Psoas muscle (tissue), 8 donors: ENCODE measurements around the gene SPG11. TPM values are rescaled to one million over a fixed set of nuclear protein-coding genes. Genes with fewer than 3 reads are reported as not detected.

ENCODE experiments used
- ATAC-seq, 4 donors: fragments of 200-7000 bp; cut with Tn5 transposase; one replicate each; pipeline ENCODE4 v1.9.1; 2020; ENCODE audit warnings: moderate library complexity in 3 of 4, mild to moderate bottlenecking in 2 of 4
- DNase-seq, 2 donors: peaks; one replicate each; pipeline ENCODE4 v3.0.0-alpha.2; 2020
- H3K27ac ChIP-seq: fragments of 200-600 bp; one replicate; pipeline ENCODE4 v1.8.0; 2022
- H3K27me3 ChIP-seq, 3 donors: fragments of 200-600 bp in 1 of 3; one replicate each; pipeline versions ENCODE4 v1.6.1 to v1.8.0; 2013 to 2022; ENCODE audit warnings: low read length in 2 of 3, mild to moderate bottlenecking in 2 of 3, moderate library complexity in 1 of 3; ENCODE audit not compliant: insufficient read depth in 3 of 3
- H3K36me3 ChIP-seq, 2 donors: fragments of 200-600 bp in 1 of 2; one replicate each; pipeline versions ENCODE4 v1.6.1 to v1.8.0; 2013 to 2022; ENCODE audit warnings: low read depth in 1 of 2, mild to moderate bottlenecking in 1 of 2, moderate library complexity in 1 of 2; ENCODE audit not compliant: insufficient read depth in 1 of 2
- H3K4me1 ChIP-seq: fragments of 200-600 bp; one replicate; pipeline ENCODE4 v1.8.0; 2022
- H3K4me3 ChIP-seq: fragments of 200-600 bp; one replicate; pipeline ENCODE4 v1.8.0; 2022; ENCODE audit warnings: mild to moderate bottlenecking
- H3K9me3 ChIP-seq: fragments of 200-600 bp; one replicate; pipeline ENCODE4 v1.8.0; 2022
- CTCF ChIP-seq: fragments of 200-600 bp; IDR thresholded peaks from one replicate; pipeline ENCODE4 v1.8.0; 2022; ENCODE audit warnings: antibody characterized with exemption
- WGBS, 3 donors: extraction: QIAGEN DNeasy Blood & Tissue Kit; methylation state at CpG; one replicate each; pipeline versions ENCODE4 v1.1.6 to v1.1.7; 2013; 5-methylcytosine and 5-hydroxymethylcytosine counted together
- intact Hi-C, 2 donors: fragments of 100-400 bp; cut with DNase I; formaldehyde crosslinking; loops; one replicate each; pipeline versions ENCODE4 v1.11.0 to v1.14.2; 2022
- polyA plus RNA-seq, 3 donors: library from polyadenylated mRNA; stranded (reverse); fragments of 200-250 nt; gene quantifications; one replicate each; pipeline ENCODE4 v1.2.3, GENCODE V29; 2013
- total RNA-seq, 4 donors: library from RNA; stranded (reverse); fragmentation: NEBNext Ultra II Directional in 2 of 4; extraction: Animal tissue kit (Norgen Biotek cat#: 25700) in 2 of 4; gene quantifications; one replicate each; pipeline versions ENCODE4 v1.2.1 to v1.2.4, GENCODE V29; 2021 to 2023
- donor health status: healthy with polysubstance abuse.
- donor health status: DM: no; HTN: no; CAD: no; lungs with moderate emphysema.
- donor health status: Bipolar disorder and iron deficiency.
- donor health status: healthy.
- donor health status: DM: yes; HTN: yes; CAD: no.
- donor health status: DM: no; HTN: no; CAD: no.
- donor health status: DM: no; HTN: no; CAD: no.
- donor health status: DM: yes; HTN: yes; CAD: no.

SPG11 gene
- total and polyA plus RNA-seq, 7 donors = 10.3 to 38.1 (median 26.3) TPM

DNA sequence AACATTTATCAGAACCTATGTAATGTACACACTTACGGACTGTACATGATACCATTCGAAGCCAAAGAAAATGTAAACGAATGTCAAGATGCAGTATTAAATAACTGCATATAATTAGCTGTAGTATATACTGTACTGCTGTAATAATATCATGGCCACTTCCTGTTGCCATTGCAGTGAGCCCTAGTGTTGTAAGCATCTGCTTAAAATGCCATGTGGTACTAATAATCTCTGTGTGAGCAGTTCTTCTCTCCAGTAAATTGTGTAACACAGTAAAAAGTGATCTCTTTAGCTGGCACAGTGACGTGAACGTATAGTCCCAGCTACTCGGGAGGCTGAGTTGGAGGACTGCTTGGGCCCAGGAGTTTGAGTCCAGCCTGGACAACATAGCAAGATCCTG is 8.6 kb downstream of the SPG11 start:
- H3K27ac ChIP-seq = no peak overlapping the region
- intact Hi-C loops = no loop called here
- no peaks in the 10 kb centered on the region for H3K27me3 ChIP-seq
- 92 to 96% (median 94%) methylated on average over 6 of the region's 6 CpGs for WGBS, 3 donors
- H3K9me3 ChIP-seq = no peaks in the 10 kb centered on the region
- ATAC-seq = no peak
- peaks cover 9 to 91% of the 10 kb centered on the region in 2 donors for H3K36me3 ChIP-seq
- peaks cover 14% of the 10 kb centered on the region for H3K4me1 ChIP-seq
- H3K4me3 ChIP-seq = no peak overlapping the region
- no peak for DNase-seq
- TF ChIP-seq CTCF = no peak

DNA sequence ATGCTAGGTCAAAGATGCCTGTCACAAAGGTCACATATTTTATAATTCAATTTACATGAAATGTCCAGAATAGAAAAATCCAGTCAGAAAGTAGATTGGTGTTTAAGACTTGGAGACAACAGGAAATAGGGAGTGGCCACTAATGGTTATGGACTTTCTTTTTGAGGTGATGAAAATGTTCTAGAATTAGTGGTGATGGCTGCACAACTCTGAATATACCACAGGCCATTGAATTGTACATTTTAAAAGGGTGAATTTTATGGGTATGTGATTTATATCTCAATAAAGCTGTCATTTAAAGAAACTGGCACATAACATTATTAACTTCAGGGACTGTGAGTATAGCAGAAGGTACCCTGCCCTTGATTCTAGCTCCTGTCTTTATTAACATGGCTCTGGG is 15.8 kb downstream of the SPG11 start:
- no peaks in the 10 kb centered on the region for H3K27me3 ChIP-seq
- no peak for TF ChIP-seq CTCF
- no peak overlapping the region for H3K4me3 ChIP-seq
- no peak overlapping the region for H3K27ac ChIP-seq
- intact Hi-C loops = no loop called here
- H3K4me1 ChIP-seq = no peaks in the 10 kb centered on the region
- peaks cover 14 to 94% of the 10 kb centered on the region in 2 donors for H3K36me3 ChIP-seq
- ATAC-seq (no peak), DNase-seq (no peak)
- peaks cover 7% of the 10 kb centered on the region for H3K9me3 ChIP-seq

DNA sequence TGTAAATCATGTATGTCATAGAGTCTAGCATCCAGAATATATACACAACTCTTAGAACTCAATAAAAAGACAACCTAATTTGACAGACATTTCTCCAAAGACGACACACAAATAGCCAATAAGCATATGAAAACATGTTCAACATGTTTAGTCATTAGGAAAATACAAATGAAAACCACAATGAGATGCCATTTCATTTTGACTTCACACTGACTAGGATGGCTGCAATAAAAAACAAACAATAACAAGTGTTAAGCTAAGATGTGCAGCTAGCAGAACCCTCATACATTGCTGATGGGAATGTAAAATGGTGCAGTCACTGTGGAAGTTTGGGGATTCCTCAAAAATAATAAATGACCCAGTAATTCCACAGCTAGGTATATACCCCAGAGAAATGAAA is 16.4 kb downstream of the SPG11 start:
- TF ChIP-seq CTCF = no peak
- H3K36me3 ChIP-seq = peaks cover 14 to 92% of the 10 kb centered on the region in 2 donors
- intact Hi-C loops = no loop called here
- no peak for ATAC-seq
- H3K27me3 ChIP-seq = no peaks in the 10 kb centered on the region
- H3K4me1 ChIP-seq = no peaks in the 10 kb centered on the region
- 94 to 100% (median 100%) methylated on average over 1 of the region's 1 CpG for WGBS, 3 donors
- H3K27ac ChIP-seq = no peak overlapping the region
- H3K9me3 ChIP-seq = peaks cover 7% of the 10 kb centered on the region
- H3K4me3 ChIP-seq = no peak overlapping the region
- DNase-seq = no peak

DNA sequence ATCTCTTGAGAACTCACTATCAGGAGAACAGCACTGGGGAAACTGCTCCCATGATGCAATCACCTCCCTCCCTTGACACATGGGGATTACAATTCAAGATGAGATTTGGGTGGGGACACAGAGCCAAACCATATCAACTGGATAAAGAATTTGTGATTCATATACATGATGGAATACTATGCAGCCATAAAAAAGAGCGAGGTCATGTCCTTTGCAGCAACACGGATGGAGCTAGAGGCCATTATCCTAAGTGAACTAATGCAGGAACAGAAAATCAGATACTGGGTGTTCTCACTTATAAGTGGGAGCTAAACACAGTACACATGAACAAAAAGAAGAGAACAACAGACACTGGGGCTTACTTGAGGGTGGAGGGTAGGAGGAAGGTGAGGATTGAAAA is 17.0 kb downstream of the SPG11 start:
- WGBS, 3 donors = 96 to 99% (median 97%) methylated on average over 2 of the region's 2 CpGs
- Histone ChIP-seq H3K9me3 (peaks cover 7% of the 10 kb centered on the region), H3K27me3 (no peaks in the 10 kb centered on the region), H3K4me3 (no peak overlapping the region), H3K4me1 (no peaks in the 10 kb centered on the region), H3K36me3 (peaks cover 14 to 86% of the 10 kb centered on the region in 2 donors), H3K27ac (no peak overlapping the region)
- ATAC-seq (no peak), DNase-seq (no peak)
- intact Hi-C loops = no loop called here
- TF ChIP-seq CTCF = no peak

DNA sequence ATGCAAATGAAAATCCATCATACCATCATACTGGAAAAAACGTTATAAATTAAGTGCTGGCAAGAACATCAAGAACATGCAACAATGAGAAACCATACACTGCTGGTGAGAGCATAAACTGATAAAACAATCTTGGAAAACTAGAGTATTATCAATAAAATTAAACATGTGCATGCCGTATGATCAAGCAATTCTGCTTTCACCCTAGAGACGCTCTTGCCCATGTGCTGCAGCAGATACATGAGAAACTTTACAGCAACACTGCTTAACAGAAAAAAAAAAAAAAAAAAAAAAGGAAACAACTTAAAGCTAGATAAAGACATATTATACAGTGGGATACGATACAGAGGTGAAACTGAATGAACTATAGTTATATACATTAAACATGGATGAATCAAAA is 21.8 kb downstream of the SPG11 start:
- Histone ChIP-seq H3K9me3 (peaks cover 7% of the 10 kb centered on the region), H3K27ac (no peak overlapping the region), H3K4me1 (no peaks in the 10 kb centered on the region), H3K4me3 (no peak overlapping the region), H3K27me3 (no peaks in the 10 kb centered on the region), H3K36me3 (peaks cover 4 to 58% of the 10 kb centered on the region in 2 donors)
- WGBS, 3 donors = 88 to 92% (median 90%) methylated on average over 4 of the region's 4 CpGs
- ATAC-seq (no peak), DNase-seq (no peak)
- TF ChIP-seq CTCF = no peak
- intact Hi-C loops = no loop called here
